Peyer's patch (tissue), 4 donors: ENCODE results near the gene RRP12.

Experiments used
- POLR2A ChIP-seq, 2 donors: fragments of 450-650 bp; IDR thresholded peaks; one replicate each; pipeline ENCODE4 v1.5.1; 2017; ENCODE audit warnings: antibody characterized with exemption in 2 of 2, mild to moderate bottlenecking in 2 of 2, moderate library complexity in 2 of 2
- TF ChIP-seq, protein P1 (sequence below), 6 experiments: fragments of 450-650 bp in 4 of 6; fragments of 200-600 bp in 2 of 6; sonication (generic) in 1 of 6; IDR thresholded peaks; one replicate each; pipeline ENCODE4 v1.5.1; 2017 to 2019; ENCODE audit warnings: antibody characterized with exemption in 6 of 6, mild to moderate bottlenecking in 3 of 6, moderate library complexity in 1 of 6

GRCh38 chr10:97426776-97427570 lies 25.8 kb upstream of the RRP12 start:
- TF ChIP-seq, protein P1, sequence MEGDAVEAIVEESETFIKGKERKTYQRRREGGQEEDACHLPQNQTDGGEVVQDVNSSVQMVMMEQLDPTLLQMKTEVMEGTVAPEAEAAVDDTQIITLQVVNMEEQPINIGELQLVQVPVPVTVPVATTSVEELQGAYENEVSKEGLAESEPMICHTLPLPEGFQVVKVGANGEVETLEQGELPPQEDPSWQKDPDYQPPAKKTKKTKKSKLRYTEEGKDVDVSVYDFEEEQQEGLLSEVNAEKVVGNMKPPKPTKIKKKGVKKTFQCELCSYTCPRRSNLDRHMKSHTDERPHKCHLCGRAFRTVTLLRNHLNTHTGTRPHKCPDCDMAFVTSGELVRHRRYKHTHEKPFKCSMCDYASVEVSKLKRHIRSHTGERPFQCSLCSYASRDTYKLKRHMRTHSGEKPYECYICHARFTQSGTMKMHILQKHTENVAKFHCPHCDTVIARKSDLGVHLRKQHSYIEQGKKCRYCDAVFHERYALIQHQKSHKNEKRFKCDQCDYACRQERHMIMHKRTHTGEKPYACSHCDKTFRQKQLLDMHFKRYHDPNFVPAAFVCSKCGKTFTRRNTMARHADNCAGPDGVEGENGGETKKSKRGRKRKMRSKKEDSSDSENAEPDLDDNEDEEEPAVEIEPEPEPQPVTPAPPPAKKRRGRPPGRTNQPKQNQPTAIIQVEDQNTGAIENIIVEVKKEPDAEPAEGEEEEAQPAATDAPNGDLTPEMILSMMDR (IDR thresholded peaks at IDR 0.05) = no peak
- TF ChIP-seq POLR2A (IDR thresholded peaks at IDR 0.05) = no peak
